RWPE1 (cell line): ENCODE measurements around the gene LDB3.

Experiments
- CTCF ChIA-PET: fragments of 350-600 bp; sonication (Branson Sonifier 250); formaldehyde crosslinking; extraction: SDS; loops from one replicate; lab custom pipeline; 2021; lab: Yijun Ruan, JAX
- POLR2A ChIA-PET: fragments of 400-600 bp; formaldehyde crosslinking; extraction: SDS; loops from one replicate; lab custom pipeline; 2020; ENCODE audit warnings: antibody characterized with exemption; ENCODE audit not compliant: low non-redundant PET; lab: Yijun Ruan, JAX
- DNase-seq: peaks from one replicate; pipeline ENCODE4 v3.0.0; 2012; ENCODE audit warnings: low spot score
- H3K27ac ChIP-seq: fragments of 450-650 bp; 2 replicates; pipeline ENCODE4 v1.5.1; 2017
- CTCF ChIP-seq: fragments of 450-650 bp; conservative IDR thresholded peaks from 2 replicates; pipeline ENCODE4 v1.5.1; 2017; ENCODE audit warnings: low read depth, mild to moderate bottlenecking

The LDB3 gene

GRCh38 chr10:86684331-86685097, 16.2 kb downstream of the LDB3 start:
- no peak overlapping the region for H3K27ac ChIP-seq
- POLR2A ChIA-PET = no interaction called here
- CTCF ChIA-PET = interaction anchor here (0.6 to 1.4 kb wide), 7 partner anchors 9 to 277 kb away, joined by 3 to 7 read pairs (median 3); no protein-coding TSS in a partner anchor
- no peak for TF ChIP-seq CTCF
- DNase-seq = no peak

GRCh38 chr10:86685416-86685815, 17.1 kb downstream of the LDB3 start:
- ChIA-PET POLR2A (no interaction called here), CTCF (no interaction called here)
- no peak for TF ChIP-seq CTCF
- DNase-seq = no peak
- no peak overlapping the region for H3K27ac ChIP-seq

- H3K27ac ChIP-seq = no peak overlapping the region
- TF ChIP-seq CTCF = no peak
- CTCF ChIA-PET = no interaction called here
- POLR2A ChIA-PET = no interaction called here
- no peak for DNase-seq
These were observed 17.8 kb downstream of the LDB3 start for GRCh38 chr10:86685893-86686632.

- no peak for TF ChIP-seq CTCF
- POLR2A ChIA-PET = no interaction called here
- no peak for DNase-seq
- no peak overlapping the region for H3K27ac ChIP-seq
- CTCF ChIA-PET = interaction anchor here (0.6 kb wide), 1 partner anchor 226 kb away, joined by 3 read pairs; no protein-coding TSS in a partner anchor
These were observed 18.7 kb downstream of the LDB3 start for GRCh38 chr10:86686972-86687371.

GRCh38 chr10:86687750-86688149, 19.4 kb downstream of the LDB3 start:
- ChIA-PET CTCF (interaction anchor here (0.6 to 1.0 kb wide), 4 partner anchors 70 to 280 kb away, joined by 3 to 5 read pairs (median 3); no protein-coding TSS in a partner anchor), POLR2A (no interaction called here)

More at GRCh38 chr10:86687750-86688149, 19.4 kb downstream of the LDB3 start:
- no peak overlapping the region for H3K27ac ChIP-seq
- TF ChIP-seq CTCF = no peak
- DNase-seq = no peak
